ENCODE data around the gene PARD6B.

The PARD6B gene

GRCh38 chr20:50724112-50724725, 7.2 kb upstream of the PARD6B start:
- DNase-seq (ENCODE audit: low read depth) = no peak

- peak; percentile 95 for DNase-seq (ENCODE audit: low read depth)
These were observed 6.3 kb upstream of the PARD6B start for GRCh38 chr20:50724851-50725723.

- DNase-seq (ENCODE audit: low read depth) = no peak
These were observed 5.7 kb upstream of the PARD6B start for GRCh38 chr20:50725724-50726005.

- no peak for DNase-seq (ENCODE audit: low read depth)
These were observed 4.2 kb upstream of the PARD6B start for GRCh38 chr20:50726955-50727791.

GRCh38 chr20:50727792-50728485, 3.4 kb upstream of the PARD6B start:
- no peak for DNase-seq (ENCODE audit: low read depth)

GRCh38 chr20:50728486-50728980, 2.8 kb upstream of the PARD6B start:
- DNase-seq (ENCODE audit: low read depth) = no peak

- DNase-seq (ENCODE audit: low read depth) = no peak
These were observed 2.2 kb upstream of the PARD6B start for GRCh38 chr20:50728981-50729874.

GRCh38 chr20:50729901-50730764, 1.2 kb upstream of the PARD6B start:
- DNase-seq (ENCODE audit: low read depth) = no peak

- no peak for DNase-seq (ENCODE audit: low read depth)
These were observed 670 bp upstream of the PARD6B start for GRCh38 chr20:50730765-50731054.

- DNase-seq (ENCODE audit: low read depth) = no peak
These were observed 730 bp downstream of the PARD6B start for GRCh38 chr20:50731930-50732690.

GRCh38 chr20:50733644-50734349, 2.4 kb downstream of the PARD6B start:
- no peak for DNase-seq (ENCODE audit: low read depth)

GRCh38 chr20:50734730-50735679, 3.6 kb downstream of the PARD6B start:
- DNase-seq (ENCODE audit: low read depth) = no peak

GRCh38 chr20:50735813-50736212, 4.4 kb downstream of the PARD6B start:
- DNase-seq (ENCODE audit: low read depth) = no peak

- no peak for DNase-seq (ENCODE audit: low read depth)
These were observed 6.0 kb downstream of the PARD6B start for GRCh38 chr20:50737352-50737751.

GRCh38 chr20:50743087-50743486, 11.7 kb downstream of the PARD6B start:
- DNase-seq (ENCODE audit: low read depth) = no peak

- peak; percentile 63 for DNase-seq (ENCODE audit: low read depth)
These were observed 12.9 kb downstream of the PARD6B start for GRCh38 chr20:50744143-50744792.

- DNase-seq (ENCODE audit: low read depth) = no peak
These were observed 14.3 kb downstream of the PARD6B start for GRCh38 chr20:50745634-50746137.
